ENCODE measurements around the gene CKM. TPM values are rescaled to one million over a fixed set of nuclear protein-coding genes. Genes with fewer than 3 reads are reported as not detected.
"Not testable (repeated sequence)": the region's sequence is repeated elsewhere in the genome, so short reads cannot be mapped to it uniquely, and the experiment has no call there.

CKM gene
- total RNA-seq, 1 experiment from 2014 or later = 0.24 TPM

DNA sequence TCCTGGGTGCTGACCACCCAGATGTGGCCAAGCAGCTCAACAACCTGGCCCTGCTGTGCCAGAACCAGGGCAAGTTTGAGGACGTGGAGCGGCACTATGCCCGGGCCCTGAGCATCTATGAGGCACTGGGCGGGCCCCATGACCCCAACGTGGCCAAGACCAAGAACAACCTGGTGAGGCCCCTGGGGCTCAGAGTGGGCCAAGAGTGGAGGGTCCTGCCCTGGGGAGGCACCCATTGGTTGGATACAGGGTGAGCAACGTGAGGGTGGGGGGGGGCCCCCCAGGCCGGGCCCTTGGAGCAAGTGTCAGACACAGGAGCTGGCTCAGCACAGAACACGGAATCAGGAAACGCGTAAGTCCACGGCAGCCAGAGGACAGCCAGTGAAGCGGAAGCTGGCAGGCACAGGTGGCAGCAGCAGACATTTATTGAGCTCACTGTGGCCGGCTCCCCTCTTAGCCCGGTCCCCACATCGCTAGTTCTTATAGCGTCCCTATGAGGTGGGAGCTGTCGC lies 26.8 kb upstream of the CKM start:
- no peak for DNase-seq (ENCODE audit: low read depth)

DNA sequence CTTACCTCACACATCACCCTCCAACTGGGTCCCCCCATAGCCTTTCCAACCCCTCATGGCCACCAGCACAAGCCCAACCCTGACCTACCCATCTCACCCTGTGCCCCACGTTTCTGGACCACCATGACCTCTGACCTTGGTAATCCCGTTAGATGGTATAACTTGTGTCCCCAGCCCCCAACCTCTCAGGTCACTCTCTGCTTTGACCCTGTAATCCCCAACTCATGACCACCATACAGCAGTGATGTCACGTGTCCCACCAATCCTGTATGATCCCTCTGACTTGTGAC lies 26.4 kb upstream of the CKM start:
- DNase-seq (ENCODE audit: low read depth) = no peak

DNA sequence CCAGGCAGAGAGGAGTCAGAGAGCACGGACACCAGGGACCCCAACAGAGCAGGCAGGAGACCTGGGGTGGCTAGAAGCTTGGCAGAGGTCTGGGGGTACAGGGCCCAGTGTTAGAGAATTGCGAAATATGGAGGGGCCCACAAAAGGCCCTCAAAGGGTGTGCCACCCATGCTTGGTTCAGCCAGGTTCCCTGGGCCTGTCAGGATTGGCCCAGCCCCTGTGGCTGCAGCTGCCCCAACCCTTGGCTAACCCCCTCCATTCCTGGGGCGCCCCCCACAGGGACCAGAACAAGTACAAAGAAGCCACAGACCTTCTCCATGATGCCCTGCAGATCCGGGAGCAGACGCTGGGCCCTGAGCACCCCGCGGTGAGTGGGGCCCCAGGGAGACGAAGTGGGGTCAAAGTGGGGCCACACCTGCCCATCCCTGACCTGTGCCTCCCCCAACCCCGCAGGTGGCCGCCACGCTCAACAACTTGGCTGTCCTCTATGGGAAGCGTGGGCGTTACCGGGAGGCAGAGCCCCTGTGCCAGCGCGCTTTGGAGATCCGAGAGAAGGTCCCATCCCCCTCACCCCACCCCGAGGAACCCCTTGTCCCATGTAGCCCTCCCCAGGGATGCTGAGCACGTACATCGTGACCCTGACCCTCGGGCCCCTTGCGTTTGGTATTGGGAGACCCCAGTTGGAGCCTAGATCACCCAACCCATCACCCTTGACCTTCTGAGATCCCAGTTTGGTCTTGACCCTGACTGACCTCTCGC lies 25.9 kb upstream of the CKM start:
- DNase-seq (ENCODE audit: low read depth) = no peak

DNA sequence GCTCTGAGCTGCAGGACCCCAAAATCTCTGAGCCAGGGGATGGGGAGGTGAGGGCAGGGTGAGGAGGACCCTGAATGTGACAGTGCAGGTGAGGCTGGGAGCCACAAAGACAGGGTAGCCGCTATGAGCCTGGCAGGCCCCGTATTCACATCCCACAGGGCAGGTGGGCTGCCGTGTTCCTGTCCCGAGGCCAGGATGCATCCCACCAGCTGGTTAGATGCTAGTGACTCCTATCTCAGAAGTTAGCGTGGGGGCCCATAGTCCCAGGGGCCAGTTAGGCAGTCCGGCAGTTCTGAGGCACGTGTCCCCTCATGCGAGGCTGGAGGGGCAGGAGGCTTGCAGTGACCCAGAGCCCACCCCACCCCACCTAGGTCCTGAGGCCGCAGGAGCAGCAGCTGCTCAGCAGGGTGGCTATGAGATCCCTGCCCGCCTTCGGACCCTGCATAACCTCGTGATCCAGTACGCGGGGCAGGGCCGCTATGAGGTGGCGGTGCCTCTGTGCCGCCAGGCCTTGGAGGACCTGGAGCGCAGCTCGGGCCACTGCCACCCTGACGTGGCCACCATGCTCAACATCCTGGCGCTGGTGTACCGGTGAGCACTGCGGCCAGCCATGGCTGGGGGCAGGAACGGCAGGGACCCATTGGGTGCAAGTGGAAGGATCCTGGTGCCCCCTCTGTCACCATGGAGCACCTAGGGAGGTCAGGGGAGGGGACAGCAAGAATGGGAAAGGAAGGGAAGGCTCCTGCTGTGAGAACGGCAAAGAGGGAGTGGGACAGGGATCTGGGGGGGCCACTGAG lies 25.1 kb upstream of the CKM start:
- no peak for DNase-seq (ENCODE audit: low read depth)

DNA sequence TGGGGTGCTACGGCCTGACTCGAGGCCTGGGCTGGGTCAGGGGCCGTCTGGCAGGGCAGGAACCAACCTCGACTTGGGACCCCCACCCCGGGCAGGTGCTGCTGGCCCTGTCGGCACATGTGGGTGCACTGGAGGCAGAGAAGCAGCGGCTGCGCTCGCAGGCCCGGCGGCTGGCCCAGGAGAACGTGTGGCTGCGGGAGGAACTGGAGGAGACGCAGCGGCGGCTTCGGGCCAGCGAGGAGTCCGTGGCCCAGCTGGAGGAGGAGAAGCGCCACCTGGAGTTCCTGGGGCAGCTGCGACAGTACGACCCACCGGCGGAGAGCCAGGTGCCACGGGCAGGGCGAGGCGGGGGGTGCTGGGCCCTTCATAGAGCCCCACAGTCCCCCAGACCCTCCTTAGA lies 23.8 kb upstream of the CKM start:
- DNase-seq (ENCODE audit: low read depth) = no peak

DNA sequence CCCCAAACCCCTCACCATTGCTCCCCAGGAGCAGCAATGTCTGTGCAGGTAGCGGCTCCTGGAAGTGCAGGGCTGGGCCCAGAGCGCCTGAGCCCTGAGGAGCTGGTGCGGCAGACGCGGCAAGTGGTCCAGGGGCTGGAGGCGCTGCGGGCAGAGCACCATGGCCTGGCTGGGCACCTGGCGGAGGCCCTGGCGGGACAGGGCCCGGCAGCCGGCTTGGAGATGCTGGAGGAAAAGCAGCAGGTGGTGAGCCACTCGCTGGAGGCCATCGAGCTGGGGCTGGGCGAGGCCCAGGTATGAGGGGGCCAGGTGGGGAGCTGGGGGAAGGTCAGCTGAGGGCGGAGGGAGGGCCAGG lies 22.8 kb upstream of the CKM start:
- no peak for DNase-seq (ENCODE audit: low read depth)

DNA sequence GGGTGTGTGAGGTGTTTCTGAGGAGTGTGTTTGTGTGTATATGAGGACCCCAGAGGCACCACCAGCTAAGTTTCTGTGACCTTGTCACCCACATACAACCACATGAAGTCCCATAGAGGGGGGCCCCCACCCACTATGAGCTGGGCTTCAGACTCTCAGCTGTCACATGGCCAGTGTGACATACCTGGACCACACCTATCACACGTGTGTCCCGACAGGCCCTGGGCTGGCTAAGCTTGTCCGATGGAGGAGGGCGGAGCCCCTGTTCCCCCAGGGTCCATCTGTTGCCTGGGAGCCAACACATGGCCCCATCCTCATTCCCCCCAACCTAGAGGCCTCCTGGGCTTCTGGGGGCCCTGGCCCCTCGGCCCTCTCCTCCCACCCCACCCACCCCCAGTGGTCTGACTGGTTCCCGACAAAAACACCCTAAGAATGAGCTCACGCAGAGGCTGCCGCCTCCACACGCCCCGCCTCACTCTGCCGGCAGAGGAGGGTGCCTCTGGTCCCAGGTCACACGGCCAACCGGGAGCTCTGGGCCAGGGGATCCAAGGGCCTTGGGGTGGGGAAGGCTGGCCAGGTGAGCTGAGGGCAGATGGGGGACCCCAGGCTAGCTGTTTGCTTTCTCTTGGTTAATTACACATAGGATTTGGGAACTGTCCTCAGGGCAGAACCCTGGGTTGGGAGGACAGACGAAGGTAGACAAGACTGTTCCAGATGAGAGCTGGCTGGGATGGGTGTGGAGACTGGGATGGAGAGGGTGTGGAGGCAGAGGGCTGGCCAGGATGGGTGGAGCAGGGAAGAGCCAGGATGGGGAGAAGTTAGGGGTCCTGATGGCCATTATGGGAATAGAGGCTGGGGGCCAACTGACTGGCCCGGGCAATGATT lies 22.2 kb upstream of the CKM start:
- no peak for DNase-seq (ENCODE audit: low read depth)

DNA sequence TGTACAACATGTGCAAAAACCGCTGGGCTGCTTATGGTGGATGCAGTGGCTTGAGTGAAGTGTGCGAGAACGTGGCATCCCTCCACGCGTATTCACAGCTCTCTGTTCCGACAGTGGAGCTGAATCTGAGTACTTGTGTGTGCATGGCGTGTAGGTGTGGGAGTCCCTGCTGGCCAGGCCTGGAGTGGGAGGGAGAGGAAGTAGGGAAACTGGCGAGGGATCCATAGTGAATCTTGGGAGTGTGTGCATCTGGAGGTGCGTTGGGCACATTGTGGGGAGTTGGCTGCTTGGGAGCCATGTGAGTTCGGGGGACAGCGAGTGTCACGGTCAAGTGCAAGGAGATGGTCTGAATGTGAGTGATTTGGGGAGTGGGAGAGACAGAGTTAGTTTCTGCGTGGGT lies 20.2 kb upstream of the CKM start:
- DNase-seq (ENCODE audit: low read depth) = no peak

DNA sequence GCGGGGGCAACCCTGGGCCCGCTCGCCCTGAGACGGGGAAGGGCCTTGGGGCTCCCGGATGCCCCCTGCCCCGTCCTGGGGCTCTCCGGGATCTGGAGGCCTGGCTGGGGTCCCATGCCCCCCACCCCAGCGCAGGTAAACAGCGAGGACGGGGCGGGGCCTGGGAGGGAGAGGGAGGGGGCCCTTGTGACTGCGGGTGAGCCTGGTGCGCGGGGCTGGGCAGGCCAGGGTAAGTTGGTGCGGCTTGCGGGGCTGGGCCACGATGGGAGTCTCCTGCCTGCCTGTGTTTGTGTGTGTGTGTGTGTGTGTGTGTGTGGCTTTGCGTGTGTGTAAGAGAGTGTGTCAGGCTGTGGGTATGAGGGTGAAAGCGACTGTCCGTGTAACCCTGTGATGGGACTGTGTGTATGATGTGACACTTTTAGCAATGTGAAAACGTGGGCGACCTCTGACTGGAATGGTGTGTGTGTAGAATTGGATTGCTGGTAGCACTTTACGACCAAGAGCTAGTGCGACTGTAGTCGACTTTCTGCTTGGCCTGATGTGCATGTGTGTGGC lies 18.3 kb upstream of the CKM start:
- peak; percentile 18 for DNase-seq (ENCODE audit: low read depth)

DNA sequence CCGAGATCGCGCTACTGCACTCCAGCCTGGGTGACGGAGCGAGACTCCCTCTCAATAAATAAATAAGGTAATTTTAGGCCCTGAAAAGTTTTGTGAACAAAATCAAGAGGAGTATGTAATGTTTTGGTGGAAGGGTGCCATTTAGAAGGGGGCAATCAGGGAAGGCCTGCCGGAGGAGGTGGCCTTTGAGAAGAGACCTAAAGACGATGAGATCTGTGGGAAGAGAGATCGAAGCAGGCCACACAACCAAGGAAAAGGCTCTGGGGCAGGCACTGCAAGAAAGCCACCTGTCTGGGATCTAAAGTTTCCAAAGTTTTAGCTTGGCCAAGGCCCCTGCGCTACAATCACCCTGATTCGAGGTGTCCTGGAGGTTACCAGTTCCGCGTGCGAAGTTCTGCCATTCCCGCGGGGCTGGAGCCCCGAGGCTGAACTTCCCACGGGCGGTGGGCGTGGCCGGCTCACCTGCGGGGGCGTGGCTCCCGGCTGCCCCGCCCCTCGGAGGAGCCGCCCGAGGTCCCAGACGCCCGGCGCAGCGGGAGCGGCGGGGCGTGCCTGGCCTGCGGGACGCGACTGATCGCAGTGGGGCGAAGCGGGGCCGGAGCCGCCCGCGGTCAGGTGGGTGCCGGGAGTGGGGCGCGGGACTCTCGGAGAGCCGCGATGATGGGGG lies 17.7 kb upstream of the CKM start, which contains the start of gene KLC3:
TSS of gene KLC3 (plus strand) at position 519 of the 667 bp plus-strand sequence. CDS start 4,792 bp downstream, outside the sequence.
- DNase-seq (ENCODE audit: low read depth) = no peak

DNA sequence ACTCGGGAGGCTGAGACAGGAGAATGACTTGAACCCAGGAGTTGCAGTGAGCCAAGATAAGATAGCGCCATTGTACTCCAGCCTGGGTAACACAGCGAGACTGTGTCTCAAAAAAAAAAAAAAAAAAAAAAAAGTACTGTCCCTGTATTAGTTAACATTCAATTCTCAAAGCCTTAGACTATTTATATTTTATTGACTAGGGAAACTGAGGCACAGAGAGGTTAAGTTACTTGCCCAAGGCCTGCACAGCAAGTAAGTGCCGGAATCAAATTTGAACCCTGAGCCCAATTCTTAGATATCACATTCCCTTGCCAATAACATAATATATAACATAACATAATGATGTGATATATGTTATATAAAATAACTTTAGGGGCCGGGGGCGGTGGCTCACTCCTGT lies 17.0 kb upstream of the CKM start:
- DNase-seq (ENCODE audit: low read depth) = no peak

DNA sequence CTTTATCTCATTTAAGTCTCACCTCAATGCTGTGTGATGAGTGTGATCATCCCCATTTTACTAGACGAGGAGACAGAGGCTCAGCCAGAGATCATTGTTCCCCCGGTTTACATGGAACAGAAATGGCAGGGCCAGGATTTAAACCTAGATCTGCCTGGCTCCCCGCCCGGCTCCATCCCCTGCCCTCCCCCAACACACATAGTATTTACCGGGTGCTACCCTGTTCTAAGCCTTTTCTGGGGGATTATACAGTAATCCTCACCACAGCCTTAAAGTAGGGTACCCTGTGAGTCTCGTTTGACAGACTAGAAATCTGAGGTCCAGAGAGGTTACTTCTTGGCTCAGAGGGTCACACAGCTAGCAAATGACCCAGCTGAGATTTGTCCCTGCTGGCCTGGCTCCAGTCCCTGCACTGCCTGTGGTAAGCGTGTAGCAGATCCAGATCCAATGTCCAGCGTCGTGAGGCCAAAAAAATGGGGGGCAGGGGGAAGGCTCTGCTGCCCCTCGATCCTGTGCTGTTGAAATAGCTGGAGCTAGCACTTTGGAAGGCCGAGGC lies 14.1 kb upstream of the CKM start:
- no peak for DNase-seq (ENCODE audit: low read depth)

DNA sequence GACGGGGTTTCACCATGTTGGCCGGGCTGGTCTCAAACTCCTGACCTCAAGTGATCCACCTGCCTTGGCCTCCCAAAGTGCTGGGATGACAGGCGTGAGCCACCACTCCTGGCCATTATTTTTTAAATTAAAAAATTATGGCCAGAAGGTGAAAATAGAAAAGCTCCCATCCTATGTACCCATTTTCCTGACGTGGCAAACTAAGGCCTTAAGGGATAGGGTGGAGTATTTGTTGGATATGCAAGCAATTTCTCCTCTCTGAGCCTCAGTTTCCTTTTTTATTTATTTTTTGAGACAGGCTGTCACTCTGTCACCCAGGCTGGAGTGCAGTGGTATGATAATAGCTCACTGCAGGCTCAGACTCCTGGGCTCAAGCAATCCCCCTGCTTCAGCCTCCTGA lies 12.2 kb upstream of the CKM start:
- not testable (repeated sequence) for DNase-seq (ENCODE audit: low read depth)

DNA sequence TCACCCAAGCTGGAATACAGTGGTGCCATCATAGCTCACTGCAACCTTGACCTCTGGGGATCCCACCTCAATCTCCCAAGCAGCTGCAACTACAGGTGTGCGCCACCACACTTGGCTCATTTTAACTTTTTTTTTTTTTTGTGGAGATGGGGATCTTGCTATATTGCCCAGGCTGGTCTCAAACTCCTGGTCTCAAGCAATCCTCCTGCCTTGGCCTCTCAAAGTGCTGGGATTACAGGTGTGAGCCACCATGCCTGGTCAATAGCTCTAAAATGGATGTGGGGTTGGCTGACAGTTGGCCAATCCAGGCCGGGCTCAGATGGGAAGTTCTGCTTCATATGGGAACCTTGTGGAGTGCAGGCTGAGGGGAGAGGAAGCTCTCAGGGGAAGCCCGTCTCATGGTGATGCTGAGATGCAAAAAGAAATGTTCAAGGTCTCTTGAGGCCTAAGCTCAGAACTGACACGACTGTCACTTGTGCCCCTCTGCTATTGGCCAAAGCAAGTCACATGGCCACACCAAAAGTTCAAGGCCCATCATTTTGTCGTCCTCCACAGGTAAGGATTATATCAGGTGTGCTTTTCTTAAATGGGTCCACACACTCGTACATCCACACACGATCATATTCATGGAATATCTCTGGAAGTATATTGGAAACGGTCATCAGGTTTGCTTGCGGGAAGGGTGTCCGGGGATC lies 11.1 kb upstream of the CKM start:
- DNase-seq (ENCODE audit: low read depth) = no peak

DNA sequence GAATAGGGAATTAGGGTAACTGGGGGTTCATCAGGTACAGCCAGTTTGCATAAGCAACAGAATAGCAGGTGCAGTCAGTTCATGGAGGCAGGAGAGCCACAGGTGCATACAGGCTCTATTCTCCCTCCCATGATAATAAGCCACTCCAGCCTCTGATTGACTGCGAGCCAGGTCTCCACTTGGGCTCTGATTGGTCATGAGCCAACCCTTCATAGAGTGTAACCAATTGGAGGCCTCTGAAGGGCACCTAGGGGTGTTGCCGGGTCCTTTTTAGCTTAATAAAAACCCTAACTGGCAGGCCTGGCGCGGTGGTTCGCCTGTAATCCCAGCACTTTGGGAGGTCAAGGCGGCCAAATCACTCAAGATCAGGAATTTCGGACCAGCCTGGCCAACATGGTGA lies 8.7 kb upstream of the CKM start:
- no peak for DNase-seq (ENCODE audit: low read depth)

DNA sequence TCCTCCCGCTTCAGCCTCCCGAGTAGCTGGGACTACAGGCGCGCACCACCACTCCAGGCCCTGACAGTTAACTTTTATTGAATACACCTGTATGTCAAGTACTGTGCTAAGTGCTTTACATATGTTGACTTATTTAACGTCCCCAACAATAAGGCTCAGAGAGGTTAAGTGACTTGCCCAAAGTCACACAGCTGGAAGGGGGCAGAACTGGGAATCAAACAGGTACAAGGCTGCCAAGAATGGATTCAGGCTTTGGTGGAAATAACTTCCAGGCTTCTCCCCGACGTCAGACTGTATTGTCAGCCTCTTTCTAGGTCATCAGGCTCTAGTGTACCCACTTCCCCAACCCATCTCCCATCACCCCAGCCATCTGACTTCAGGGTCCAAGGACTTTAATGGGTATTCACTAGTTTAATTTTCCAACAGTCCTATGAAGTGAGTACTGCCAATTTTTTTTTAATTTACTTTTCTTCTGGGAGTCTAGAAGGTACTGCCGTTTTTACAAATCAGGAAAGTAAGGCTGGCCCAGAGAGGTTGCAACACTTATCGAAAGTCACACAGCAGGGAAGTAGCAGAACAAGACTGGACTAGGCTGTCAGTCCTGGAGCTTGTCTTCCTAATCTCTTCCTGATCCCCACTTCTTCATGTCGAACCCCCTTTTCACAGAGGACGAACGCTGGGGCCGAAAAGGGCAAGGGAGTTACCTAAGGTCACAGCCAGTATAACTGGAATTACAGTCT lies 4.9 kb upstream of the CKM start:
- no peak for DNase-seq (ENCODE audit: low read depth)

DNA sequence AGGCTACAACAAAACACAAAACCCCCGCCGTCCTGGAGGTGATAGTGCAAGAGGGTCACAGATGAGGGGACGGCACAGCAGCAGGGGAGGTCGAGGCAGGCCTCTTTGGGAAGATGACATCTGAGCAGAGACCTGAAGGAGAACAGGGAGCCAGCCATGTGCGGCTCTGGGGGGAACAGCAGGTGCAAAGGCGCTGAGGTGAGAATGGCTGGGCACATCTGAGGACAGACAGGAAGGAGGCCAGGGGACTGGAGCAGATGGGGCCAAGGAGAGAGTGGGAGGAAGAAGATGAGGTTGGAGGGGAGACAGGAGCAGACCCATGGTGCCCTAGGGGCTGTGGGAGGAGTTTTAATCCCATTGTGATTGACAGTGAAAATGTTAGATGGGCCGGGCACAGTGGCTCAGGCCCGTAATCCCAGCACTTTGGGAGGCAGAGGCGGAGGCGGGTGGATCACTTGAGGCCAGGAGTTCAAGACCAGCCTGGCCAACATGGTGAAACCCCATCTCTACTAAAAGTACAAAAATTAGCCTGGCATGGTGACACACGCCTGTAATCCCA lies 1.8 kb upstream of the CKM start:
- no peak for DNase-seq (ENCODE audit: low read depth)

DNA sequence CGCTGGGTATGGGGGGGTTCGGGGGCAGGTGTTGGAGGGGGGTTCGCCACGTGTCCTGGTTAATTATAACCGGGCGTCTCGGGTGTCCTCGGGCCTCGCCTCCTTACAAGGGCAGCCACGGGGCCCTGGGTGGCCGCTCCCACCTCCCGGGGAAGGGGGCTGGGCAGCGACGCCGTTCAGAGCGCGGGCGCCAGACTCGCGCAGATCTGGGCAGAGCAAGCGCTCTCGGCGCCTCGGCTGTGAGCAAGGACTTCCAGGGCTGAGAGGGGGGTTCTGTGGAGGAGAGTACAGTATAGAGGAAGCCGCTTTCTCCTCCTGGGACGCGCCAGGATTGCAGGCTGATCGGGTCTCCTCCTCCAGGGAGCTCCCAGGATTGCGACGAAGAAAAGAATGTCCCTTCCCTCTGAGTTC lies 1.0 kb upstream of the CKM start:
- no peak for DNase-seq (ENCODE audit: low read depth)

DNA sequence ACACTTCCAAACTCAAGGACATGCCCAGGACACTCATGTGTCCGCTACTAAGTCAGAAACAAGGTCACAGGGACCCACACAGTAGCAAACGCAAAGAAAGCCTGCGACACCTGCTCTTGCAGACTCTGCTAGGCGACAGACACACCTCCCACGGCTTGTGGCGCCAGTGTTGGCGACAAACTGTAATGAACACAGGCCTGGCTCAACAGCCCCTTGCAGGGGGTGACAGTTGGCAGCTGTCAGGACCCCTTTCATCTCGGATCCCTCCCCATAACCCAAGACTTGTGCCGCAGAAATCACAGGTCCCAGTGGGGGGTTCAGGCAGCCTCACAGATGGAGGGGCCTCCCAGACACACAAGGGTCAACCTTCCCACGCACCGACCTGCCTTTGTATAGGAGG lies 364 bp downstream of the CKM start:
- DNase-seq (ENCODE audit: low read depth) = no peak

DNA sequence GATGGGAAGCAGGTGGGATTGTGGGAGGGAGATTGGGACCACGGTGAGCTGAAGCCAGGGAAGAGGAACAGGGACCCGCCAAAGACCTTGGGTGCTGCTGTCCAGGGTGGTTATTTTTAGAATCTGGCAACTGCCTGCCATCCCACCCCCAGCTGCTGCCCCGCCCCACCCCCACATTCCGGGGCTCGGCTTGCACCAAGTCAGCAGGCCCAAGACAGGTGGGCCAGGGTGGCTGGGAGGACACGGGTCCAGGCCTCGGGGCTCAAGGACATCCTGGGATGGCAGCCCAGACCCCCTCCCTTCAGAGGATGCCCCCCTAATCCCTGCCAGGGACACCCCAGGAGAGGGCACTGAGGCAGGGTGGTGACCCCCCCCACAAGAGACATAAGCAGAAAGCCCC lies 827 bp downstream of the CKM start:
- no peak for DNase-seq (ENCODE audit: low read depth)

Measured in RPMI7951 (cell line).